LNCaP clone FGC (cell line): Measurements from ENCODE around the gene TPM2.

ENCODE experiments used
- DNase-seq: peaks from one replicate; pipeline ENCODE4 v3.0.0-alpha.2; 2011; ENCODE audit warnings: low read depth
- H3K4me3 ChIP-seq: 2 replicates; pipeline ENCODE4 v1.5.1; 2011; ENCODE audit warnings: mild to moderate bottlenecking, low read depth, low read length, control low read depth
- TF ChIP-seq, protein P1 (sequence below): IDR thresholded peaks from 2 replicates; pipeline ENCODE4 v1.5.1; 2012; ENCODE audit warnings: mild to moderate bottlenecking; ENCODE audit not compliant: control insufficient read depth, insufficient read depth; ENCODE audit errors: extremely low read depth

TPM2 gene

DNA sequence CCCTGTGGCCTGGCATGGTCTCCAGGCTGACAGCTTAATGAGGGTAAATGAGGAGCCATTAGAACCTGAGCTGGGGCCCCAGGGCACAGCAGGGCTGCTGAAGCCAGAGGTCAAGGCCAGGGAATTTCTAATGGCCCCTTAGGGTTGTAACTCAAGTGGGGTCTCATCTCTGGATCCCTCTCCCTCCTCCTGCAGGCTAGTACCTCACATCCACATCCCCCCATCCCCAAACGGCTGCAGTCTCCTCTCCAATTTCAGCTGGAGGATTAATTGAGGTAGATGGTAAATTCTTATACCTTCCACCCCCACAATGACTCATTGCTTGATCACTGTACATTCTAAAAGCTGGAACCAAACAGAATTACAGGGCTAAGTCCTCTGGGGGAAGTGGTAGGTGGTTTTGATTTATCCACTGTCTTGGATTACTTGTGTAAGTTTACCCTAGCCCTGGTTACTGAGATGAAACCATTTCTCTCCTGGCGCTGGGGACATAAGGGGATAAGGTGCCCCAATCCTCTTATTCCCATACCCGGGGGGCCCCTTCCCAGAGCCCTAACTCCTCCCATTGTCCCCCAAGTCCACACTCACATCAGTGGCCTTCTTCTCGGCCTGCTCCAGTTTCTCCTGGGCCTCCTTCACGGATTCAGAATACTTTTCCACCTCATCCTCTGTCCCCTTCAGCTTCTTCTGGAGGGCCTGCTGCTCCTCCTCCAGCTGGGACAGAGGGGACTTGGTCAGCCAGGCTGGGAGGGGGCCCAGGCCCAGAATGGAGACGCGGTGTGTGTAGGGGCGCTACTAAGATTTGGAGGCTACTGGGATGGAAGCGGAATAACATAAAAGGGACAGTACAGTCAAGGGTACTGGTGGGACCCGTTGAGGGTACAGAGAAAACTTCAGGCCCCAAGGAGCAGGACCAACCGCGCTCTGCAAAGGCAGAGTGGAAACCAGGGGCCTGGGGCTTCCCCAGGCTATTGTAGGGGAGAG, 875 bp downstream of the TPM2 start:
- no peak for DNase-seq
- no peak overlapping the region for H3K4me3 ChIP-seq
- TF ChIP-seq, protein P1, sequence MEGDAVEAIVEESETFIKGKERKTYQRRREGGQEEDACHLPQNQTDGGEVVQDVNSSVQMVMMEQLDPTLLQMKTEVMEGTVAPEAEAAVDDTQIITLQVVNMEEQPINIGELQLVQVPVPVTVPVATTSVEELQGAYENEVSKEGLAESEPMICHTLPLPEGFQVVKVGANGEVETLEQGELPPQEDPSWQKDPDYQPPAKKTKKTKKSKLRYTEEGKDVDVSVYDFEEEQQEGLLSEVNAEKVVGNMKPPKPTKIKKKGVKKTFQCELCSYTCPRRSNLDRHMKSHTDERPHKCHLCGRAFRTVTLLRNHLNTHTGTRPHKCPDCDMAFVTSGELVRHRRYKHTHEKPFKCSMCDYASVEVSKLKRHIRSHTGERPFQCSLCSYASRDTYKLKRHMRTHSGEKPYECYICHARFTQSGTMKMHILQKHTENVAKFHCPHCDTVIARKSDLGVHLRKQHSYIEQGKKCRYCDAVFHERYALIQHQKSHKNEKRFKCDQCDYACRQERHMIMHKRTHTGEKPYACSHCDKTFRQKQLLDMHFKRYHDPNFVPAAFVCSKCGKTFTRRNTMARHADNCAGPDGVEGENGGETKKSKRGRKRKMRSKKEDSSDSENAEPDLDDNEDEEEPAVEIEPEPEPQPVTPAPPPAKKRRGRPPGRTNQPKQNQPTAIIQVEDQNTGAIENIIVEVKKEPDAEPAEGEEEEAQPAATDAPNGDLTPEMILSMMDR, result no peak

DNA sequence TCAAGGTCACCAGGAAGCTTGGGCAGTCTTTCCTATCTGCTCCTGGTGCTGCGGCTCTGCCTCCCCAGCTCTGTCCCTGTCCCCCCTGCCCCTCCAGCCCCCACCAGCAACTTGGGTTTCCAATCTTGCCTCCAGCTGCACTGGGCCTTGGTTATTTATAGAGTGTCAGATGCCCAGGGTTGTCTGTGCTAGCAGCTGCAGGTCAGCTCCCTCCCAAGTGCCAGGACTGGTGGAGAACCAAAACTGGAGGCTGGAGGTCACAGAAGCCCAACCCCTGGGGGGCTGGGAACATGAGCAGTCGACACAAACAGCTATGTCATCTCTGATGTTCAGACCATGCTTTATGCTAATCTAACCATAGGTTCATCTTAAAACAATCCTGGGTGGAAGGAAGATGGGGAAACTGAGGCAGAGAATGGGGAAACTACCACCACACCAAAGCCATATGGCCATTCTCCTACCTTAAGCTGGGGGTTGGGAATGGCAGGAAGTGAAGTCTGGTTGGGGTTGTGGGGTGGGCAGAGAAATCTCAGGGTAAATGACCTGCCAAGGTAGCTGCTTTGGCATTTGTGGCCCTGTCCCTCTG, 1.7 kb downstream of the TPM2 start:
- TF ChIP-seq, protein P1, result no peak
- no peak overlapping the region for H3K4me3 ChIP-seq
- no peak for DNase-seq

DNA sequence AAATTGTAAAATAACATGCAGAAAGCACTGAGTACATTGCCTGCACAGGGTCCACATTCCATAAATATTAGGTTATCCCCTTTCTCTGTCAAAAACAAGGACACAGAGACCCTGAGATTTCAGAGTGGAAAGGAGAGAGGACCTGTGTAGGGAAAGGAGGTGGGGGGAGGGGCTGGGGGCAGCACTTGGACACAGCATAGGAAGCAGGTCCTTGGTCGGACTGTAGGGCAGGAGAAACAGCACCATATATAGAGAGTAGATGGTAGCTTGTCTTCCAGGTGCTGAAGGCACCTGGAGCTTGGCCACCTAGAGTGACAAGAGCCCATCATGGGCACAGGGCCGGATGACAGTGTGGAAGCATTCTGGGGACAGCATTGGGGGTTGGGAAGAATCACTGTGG, 2.4 kb downstream of the TPM2 start:
- TF ChIP-seq, protein P1, result no peak
- DNase-seq, result no peak
- H3K4me3 ChIP-seq, result no peak overlapping the region

DNA sequence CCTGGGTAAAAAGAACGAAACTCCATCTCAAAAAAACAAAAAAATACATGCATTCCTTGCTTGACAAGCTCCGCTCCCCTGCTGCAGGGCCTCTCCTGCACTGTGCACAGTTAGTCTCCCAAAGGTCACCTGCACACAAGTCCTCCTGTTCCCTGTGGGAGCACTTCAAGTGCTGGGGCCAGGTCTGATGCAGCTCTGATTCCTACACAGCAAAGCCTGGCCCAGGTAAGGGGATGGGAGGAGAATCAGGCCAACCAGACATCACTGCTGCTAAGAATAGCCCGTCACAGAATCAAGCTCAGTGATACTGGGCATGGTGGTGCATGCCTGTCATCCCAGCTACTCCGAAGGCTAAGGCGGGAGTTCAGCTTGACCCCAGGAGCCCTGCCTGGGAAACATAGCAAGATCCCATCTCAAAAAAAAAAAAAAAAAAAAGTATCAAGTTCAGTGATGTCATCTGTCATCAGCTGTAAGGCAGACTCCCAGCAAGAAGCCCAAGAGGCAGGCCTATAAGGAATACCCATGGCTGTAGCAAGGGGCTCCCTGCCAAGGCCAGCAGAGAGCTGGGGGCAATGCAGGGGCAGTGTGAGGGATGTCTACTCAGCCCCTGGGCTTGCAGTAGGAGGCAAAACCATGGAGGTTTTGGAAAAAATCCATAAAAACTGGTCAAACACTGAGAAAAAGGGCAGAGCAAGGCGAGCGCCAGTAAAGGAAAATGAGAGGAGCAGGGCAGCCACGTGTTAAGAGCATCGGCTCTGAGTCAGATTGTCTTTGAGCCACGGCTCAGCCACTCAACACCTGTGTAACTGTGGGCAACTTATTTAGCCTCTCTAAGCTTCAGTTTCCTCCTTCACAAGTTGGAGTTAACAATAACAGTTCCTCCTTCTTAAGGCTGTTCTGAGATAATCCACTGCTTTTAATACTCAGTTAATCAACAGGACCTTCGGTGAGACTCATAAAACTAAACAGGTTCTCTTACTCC, 3.2 kb downstream of the TPM2 start:
- no peak for DNase-seq
- TF ChIP-seq, protein P1, result no peak
- H3K4me3 ChIP-seq, result no peak overlapping the region

DNA sequence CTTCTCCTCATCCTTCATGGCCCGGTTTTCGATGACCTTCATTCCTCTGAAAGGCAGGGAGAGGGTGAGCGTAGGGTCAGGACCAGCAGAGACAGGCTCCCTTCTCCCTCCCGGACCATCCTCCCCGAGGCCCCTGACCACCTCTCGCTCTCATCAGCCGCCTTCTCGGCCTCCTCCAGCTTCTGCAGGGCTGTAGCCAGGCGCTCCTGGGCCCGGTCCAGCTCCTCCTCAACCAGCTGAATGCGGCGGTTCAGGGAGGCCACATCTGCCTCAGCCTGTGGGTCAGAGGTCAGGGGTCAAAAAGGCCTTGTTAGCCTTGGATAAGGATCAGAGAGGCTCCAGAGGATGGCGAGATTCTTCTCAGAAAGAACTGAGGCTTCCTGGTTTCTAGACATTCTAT, 4.2 kb downstream of the TPM2 start:
- TF ChIP-seq, protein P1, result no peak
- H3K4me3 ChIP-seq, result no peak overlapping the region
- no peak for DNase-seq

- H3K4me3 ChIP-seq, result no peak overlapping the region
- no peak for DNase-seq
- TF ChIP-seq, protein P1, result no peak
Measured at GRCh38 chr9:35684921-35685320, 4.8 kb downstream of the TPM2 start.
